Measurements from ENCODE around the gene SLC8A2.
"Not testable (repeated sequence)": the region's sequence is repeated elsewhere in the genome, so short reads cannot be mapped to it uniquely, and the experiment has no call there.

The SLC8A2 gene

GRCh38 chr19:47486900-47487299 lies 15.2 kb upstream of the SLC8A2 start:
- TF ChIP-seq CTCF (IDR thresholded peaks at IDR 0.05; ENCODE audit: borderline replicate concordance, insufficient read depth, low read depth, low read length): no peak
- H3K4me3 ChIP-seq (ENCODE audit: low read depth, low read length): no peak overlapping the region

GRCh38 chr19:47486220-47486619 lies 14.5 kb upstream of the SLC8A2 start:
- not testable (repeated sequence) for H3K4me3 ChIP-seq (ENCODE audit: low read depth, low read length)

- TF ChIP-seq CTCF (IDR thresholded peaks at IDR 0.05; ENCODE audit: borderline replicate concordance, insufficient read depth, low read depth, low read length): no peak
- H3K4me3 ChIP-seq (ENCODE audit: low read depth, low read length): no peak overlapping the region
Measured at GRCh38 chr19:47485210-47485609, 13.5 kb upstream of the SLC8A2 start.

- TF ChIP-seq CTCF (IDR thresholded peaks at IDR 0.05; ENCODE audit: borderline replicate concordance, insufficient read depth, low read depth, low read length): peak; percentile 97
- peak within 1 kb of the TSS; percentile 81 for H3K4me3 ChIP-seq (ENCODE audit: low read depth, low read length)
Measured at GRCh38 chr19:47483800-47484690, 12.4 kb upstream of the SLC8A2 start, which contains the start of gene KPTN. KPTN (minus strand) TSS chr19:47484219; CDS start chr19:47484160, 59 bp downstream.

- no peak overlapping the region for H3K4me3 ChIP-seq (ENCODE audit: low read depth, low read length)
- no peak for TF ChIP-seq CTCF (IDR thresholded peaks at IDR 0.05; ENCODE audit: borderline replicate concordance, insufficient read depth, low read depth, low read length)
Measured at GRCh38 chr19:47483200-47483599, 11.5 kb upstream of the SLC8A2 start.

- no peak overlapping the region for H3K4me3 ChIP-seq (ENCODE audit: low read depth, low read length)
- no peak for TF ChIP-seq CTCF (IDR thresholded peaks at IDR 0.05; ENCODE audit: borderline replicate concordance, insufficient read depth, low read depth, low read length)
Measured at GRCh38 chr19:47481460-47482052, 9.9 kb upstream of the SLC8A2 start.

- no peak for TF ChIP-seq CTCF (IDR thresholded peaks at IDR 0.05; ENCODE audit: borderline replicate concordance, insufficient read depth, low read depth, low read length)
- H3K4me3 ChIP-seq (ENCODE audit: low read depth, low read length): no peak overlapping the region
Measured at GRCh38 chr19:47480658-47481057, 9.0 kb upstream of the SLC8A2 start.

Measured in GM12875 (cell line).